SK-N-SH (cell line): Measurements from ENCODE around the gene LIN37. TPM values are rescaled to one million over a fixed set of nuclear protein-coding genes. Genes with fewer than 3 reads are reported as not detected.

ENCODE experiments used
- CTCF ChIA-PET: fragments of 300-600, 350-600 bp; formaldehyde crosslinking; extraction: SDS; loops from one replicate; lab custom pipeline; 2021; lab: Yijun Ruan, JAX
- POLR2A ChIA-PET: fragments of 350-600 bp; sonication (Branson Sonifier 250); formaldehyde crosslinking; extraction: SDS; loops from one replicate; lab custom pipeline; 2020; ENCODE audit warnings: antibody characterized with exemption, inconsistent platforms; lab: Yijun Ruan, JAX
- DNase-seq: peaks from one replicate; pipeline ENCODE4 v3.0.0; 2012
- H2AFZ ChIP-seq: fragments of 200-600 bp; sonication (generic); 2 replicates; pipeline ENCODE4 v1.8.1; 2016; ENCODE audit warnings: antibody characterized with exemption, mild to moderate bottlenecking, low read depth
- H3F3A ChIP-seq: fragments of 200-600 bp; sonication (generic); replicated peaks from 2 replicates; pipeline ENCODE3; 2016; ENCODE audit warnings: antibody characterized with exemption, mild to moderate bottlenecking; ENCODE audit not compliant: insufficient read depth
- H3K27ac ChIP-seq, 2 experiments: fragments of 200-500 bp in 1 of 2; fragments of 200-600 bp in 1 of 2; sonication (Bioruptor generic) in 1 of 2; sonication (generic), shearing (Covaris generic) in 1 of 2; 2 replicates each; pipeline versions ENCODE4 v1.5.1 to v1.6.1; 2014 to 2016; ENCODE audit warnings: low read depth in 2 of 2, inconsistent platforms in 1 of 2, low read length in 1 of 2, mild to moderate bottlenecking in 1 of 2, mixed read lengths in 1 of 2
- H3K27me3 ChIP-seq: fragments of 200-600 bp; sonication (generic), shearing (Covaris generic); 2 replicates; pipeline ENCODE4 v1.6.1; 2016; ENCODE audit warnings: mixed run types; ENCODE audit not compliant: insufficient read depth
- H3K36me3 ChIP-seq, 2 experiments: fragments of 200-500 bp in 1 of 2; fragments of 200-600 bp in 1 of 2; sonication (Bioruptor generic) in 1 of 2; sonication (generic) in 1 of 2; replicated peaks in 1 of 2; 2 replicates each; pipeline versions ENCODE3 to v1.5.1; 2014 to 2016; ENCODE audit warnings: low read length in 1 of 2, mild to moderate bottlenecking in 1 of 2; ENCODE audit not compliant: insufficient read depth in 2 of 2, control insufficient read depth in 1 of 2
- H3K4me1 ChIP-seq, 2 experiments: fragments of 200-500 bp in 1 of 2; fragments of 200-600 bp in 1 of 2; sonication (Bioruptor generic) in 1 of 2; sonication (generic), shearing (Covaris generic) in 1 of 2; 2 replicates each; pipeline versions ENCODE4 v1.5.1 to v1.6.1; 2014 to 2016; ENCODE audit warnings: low read depth in 1 of 2, low read length in 1 of 2, mixed run types in 1 of 2; ENCODE audit not compliant: insufficient read depth in 2 of 2, control insufficient read depth in 1 of 2
- H3K4me2 ChIP-seq: fragments of 200-600 bp; sonication (generic), shearing (Covaris generic); 2 replicates; pipeline ENCODE4 v1.6.1; 2017; ENCODE audit warnings: mixed run types
- H3K4me3 ChIP-seq, 2 experiments: fragments of 200-500 bp in 1 of 2; fragments of 200-600 bp in 1 of 2; sonication (Bioruptor generic) in 1 of 2; sonication (generic), shearing (Covaris generic) in 1 of 2; 2 replicates each; pipeline versions ENCODE4 v1.5.1 to v1.8.1; 2014 to 2016; ENCODE audit warnings: low read depth in 2 of 2, inconsistent platforms in 1 of 2, low read length in 1 of 2, mild to moderate bottlenecking in 1 of 2, mixed read lengths in 1 of 2, moderate library complexity in 1 of 2
- H3K79me2 ChIP-seq: fragments of 200-600 bp; sonication (generic); 2 replicates; pipeline ENCODE4 v1.8.1; 2017; ENCODE audit warnings: mild to moderate bottlenecking; ENCODE audit not compliant: insufficient read depth
- H3K9ac ChIP-seq: fragments of 200-600 bp; sonication (generic); 2 replicates; pipeline ENCODE4 v1.6.1; 2017; ENCODE audit warnings: mixed run types
- H3K9me2 ChIP-seq: fragments of 200-600 bp; sonication (generic); 2 replicates; pipeline ENCODE4 v1.6.1; 2017; ENCODE audit warnings: mixed run types
- H3K9me3 ChIP-seq: fragments of 200-600 bp; sonication (generic); 2 replicates; pipeline ENCODE4 v1.6.1; 2017; ENCODE audit warnings: mixed run types, mild to moderate bottlenecking, moderate library complexity
- H4K20me1 ChIP-seq: fragments of 200-600 bp; sonication (generic); 2 replicates; pipeline ENCODE4 v1.6.1; 2017; ENCODE audit warnings: mild to moderate bottlenecking, mixed run types; ENCODE audit not compliant: insufficient read depth
- EP300 ChIP-seq, 2 experiments: IDR thresholded peaks; 2 replicates each; pipeline versions ENCODE4 v1.4.0 to v1.6.1; 2012; ENCODE audit warnings: borderline replicate concordance in 1 of 2, low read depth in 1 of 2, low read length in 1 of 2
- GABPA ChIP-seq: IDR thresholded peaks from 2 replicates; pipeline ENCODE4 v1.4.0; 2012; ENCODE audit warnings: low read depth, mild to moderate bottlenecking
- JUND ChIP-seq: IDR thresholded peaks from 2 replicates; pipeline ENCODE4 v1.4.0; 2012
- MXI1 ChIP-seq: IDR thresholded peaks from 2 replicates; pipeline ENCODE4 v1.6.1; 2012; ENCODE audit warnings: mild to moderate bottlenecking, low read depth, low read length, improper control_type of control experiment
- NRF1 ChIP-seq: IDR thresholded peaks from 2 replicates; pipeline ENCODE4 v1.6.1; 2012; ENCODE audit warnings: low read depth, mild to moderate bottlenecking, low read length
- REST ChIP-seq: IDR thresholded peaks from 2 replicates; pipeline ENCODE4 v1.6.1; 2012; ENCODE audit warnings: mild to moderate bottlenecking, low read depth, low read length, moderate library complexity
- RFX5 ChIP-seq: IDR thresholded peaks from 2 replicates; pipeline ENCODE4 v1.6.1; 2012; ENCODE audit warnings: mild to moderate bottlenecking, improper control_type of control experiment, low read length
- RXRA ChIP-seq: IDR thresholded peaks from 2 replicates; pipeline ENCODE4 v1.4.0; 2012; ENCODE audit warnings: low read depth, mild to moderate bottlenecking, borderline replicate concordance
- TAF1 ChIP-seq: IDR thresholded peaks from 2 replicates; pipeline ENCODE4 v1.6.1; 2012; ENCODE audit warnings: low read depth, mild to moderate bottlenecking, low read length, moderate library complexity, borderline replicate concordance
- USF2 ChIP-seq: fragments of 150-350 bp; IDR thresholded peaks from 2 replicates; pipeline ENCODE4 v1.6.1; 2017; ENCODE audit warnings: antibody characterized with exemption, low read length, low read depth, borderline replicate concordance
- WGBS: methylation state at CpG from one replicate; pipeline ENCODE4 v1.1.6; 2017; ENCODE audit warnings: low lambda C conversion rate; 5-methylcytosine and 5-hydroxymethylcytosine counted together
- polyA plus RNA-seq, 3 experiments: library from polyadenylated mRNA; depleted of rRNA; stranded (reverse); fragments of >200 nt; gene quantifications; 2 replicates each; pipeline ENCODE4 v1.2.3, GENCODE V29; 2012
- TF ChIP-seq, protein P1 (sequence below): IDR thresholded peaks from 2 replicates; pipeline ENCODE4 v1.4.0; 2012; ENCODE audit warnings: low read depth, borderline replicate concordance
- TF ChIP-seq, protein P2 (sequence below): fragments of 200-600 bp; sonication (generic); IDR thresholded peaks from 2 replicates; pipeline ENCODE4 v1.6.1; 2017; ENCODE audit warnings: antibody characterized with exemption, mild to moderate bottlenecking, moderate library complexity

Gene LIN37
- polyA plus RNA-seq, 1 of the 3 experiments (the other 2 are of a cell fraction) = 21.1 TPM

DNA sequence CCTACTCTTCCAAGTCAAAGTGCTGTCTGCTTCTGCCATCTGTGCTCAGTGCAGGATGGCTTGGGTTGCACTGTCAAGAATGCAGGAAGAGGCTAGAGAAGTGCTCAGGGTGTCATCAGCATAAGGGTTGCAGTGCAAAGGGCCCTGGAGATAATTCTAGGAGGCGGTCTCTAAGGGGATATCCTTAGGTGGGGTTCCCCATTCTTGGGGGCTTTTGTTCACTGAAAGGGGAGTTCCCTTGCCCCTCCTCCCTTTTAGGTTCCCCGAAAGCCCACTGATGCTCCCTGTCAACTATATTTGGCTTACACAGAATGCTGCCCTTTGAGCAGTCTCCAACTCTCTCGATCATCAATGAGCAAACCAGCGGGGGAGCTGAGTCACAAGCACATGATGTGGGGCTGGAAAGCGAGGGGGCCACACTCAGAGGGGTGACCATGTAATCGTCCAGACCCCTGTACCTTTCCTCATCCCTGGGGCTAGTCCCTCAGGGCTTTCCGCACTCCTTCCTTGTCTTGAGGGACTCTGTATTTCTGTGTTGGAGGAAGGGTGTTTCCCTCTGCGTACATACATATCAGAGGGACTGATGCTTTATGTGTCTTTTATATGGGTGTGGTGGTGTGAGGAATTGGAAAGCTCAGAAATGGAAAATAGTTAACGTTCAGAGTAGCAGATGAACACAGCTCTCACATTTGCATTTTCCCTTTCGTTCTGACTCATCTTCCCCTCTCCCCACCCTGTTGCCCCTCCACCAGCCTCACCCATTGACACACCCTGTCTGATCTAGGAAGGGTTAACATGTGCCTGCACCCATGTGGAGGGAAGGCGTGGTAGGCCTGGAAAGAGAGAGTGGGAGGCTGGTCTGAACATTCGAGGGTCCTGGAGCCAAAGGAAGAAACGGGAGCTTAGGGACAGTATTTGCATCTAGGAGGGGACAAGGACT lies 37.3 kb upstream of the LIN37 start:
- Histone ChIP-seq H3K4me3 (no peak overlapping the region), H3K79me2 (no peaks in the 10 kb centered on the region), H3K27ac (no peak overlapping the region), H3K4me2 (no peak overlapping the region), H3K4me1 (peaks cover 3 to 7% of the 10 kb centered on the region in 2 experiments; a peak in 2 of 4 replicates), H3K27me3 (no peaks in the 10 kb centered on the region), H3F3A (no peaks in the 10 kb centered on the region), H3K9me2 (no peaks in the 10 kb centered on the region), H2AFZ (no peak overlapping the region), H4K20me1 (no peaks in the 10 kb centered on the region), H3K9ac (no peak overlapping the region), H3K9me3 (no peaks in the 10 kb centered on the region), H3K36me3 (no peaks in the 10 kb centered on the region)
- TF ChIP-seq RXRA (no peak), RFX5 (no peak), GABPA (no peak), JUND (no peak), MXI1 (no peak), EP300 (IDR thresholded peaks at IDR 0.05; ENCODE audit: borderline replicate concordance in 1 of 2, low read depth in 1 of 2, low read length in 1 of 2) (no peak)
- 37% methylated on average over 13 of the region's 13 CpGs for WGBS
- no peak for DNase-seq
- ChIA-PET POLR2A (interaction anchor here (0.7 kb wide), 1 partner anchor 65 kb away, joined by 4 read pairs; no protein-coding TSS in a partner anchor), CTCF (interaction anchor here (1.2 to 2.1 kb wide), 5 partner anchors 8 to 162 kb away, joined by 3 to 7 read pairs (median 5); no protein-coding TSS in a partner anchor)

- Histone ChIP-seq H3K27ac (no peak overlapping the region), H3K4me1 (peaks cover 5 to 13% of the 10 kb centered on the region in 2 experiments; a peak in 2 of 4 replicates), H3K9ac (no peak overlapping the region), H3K79me2 (no peaks in the 10 kb centered on the region), H3K4me3 (no peak overlapping the region), H3K27me3 (no peaks in the 10 kb centered on the region), H3K9me3 (no peaks in the 10 kb centered on the region), H2AFZ (no peak overlapping the region), H3K4me2 (no peak overlapping the region), H3F3A (peaks cover 6% of the 10 kb centered on the region), H3K9me2 (no peaks in the 10 kb centered on the region), H3K36me3 (no peaks in the 10 kb centered on the region), H4K20me1 (no peaks in the 10 kb centered on the region)
- ChIA-PET POLR2A (interaction anchor here (2.0 kb wide), 1 partner anchor 10 kb away, joined by 7 read pairs; no protein-coding TSS in a partner anchor), CTCF (interaction anchor here (1.7 to 2.6 kb wide), 4 partner anchors 10 to 164 kb away, joined by 5 to 7 read pairs (median 7); no protein-coding TSS in a partner anchor)
- 75% methylated on average over 11 of the region's 11 CpGs for WGBS
- TF ChIP-seq, protein P1, sequence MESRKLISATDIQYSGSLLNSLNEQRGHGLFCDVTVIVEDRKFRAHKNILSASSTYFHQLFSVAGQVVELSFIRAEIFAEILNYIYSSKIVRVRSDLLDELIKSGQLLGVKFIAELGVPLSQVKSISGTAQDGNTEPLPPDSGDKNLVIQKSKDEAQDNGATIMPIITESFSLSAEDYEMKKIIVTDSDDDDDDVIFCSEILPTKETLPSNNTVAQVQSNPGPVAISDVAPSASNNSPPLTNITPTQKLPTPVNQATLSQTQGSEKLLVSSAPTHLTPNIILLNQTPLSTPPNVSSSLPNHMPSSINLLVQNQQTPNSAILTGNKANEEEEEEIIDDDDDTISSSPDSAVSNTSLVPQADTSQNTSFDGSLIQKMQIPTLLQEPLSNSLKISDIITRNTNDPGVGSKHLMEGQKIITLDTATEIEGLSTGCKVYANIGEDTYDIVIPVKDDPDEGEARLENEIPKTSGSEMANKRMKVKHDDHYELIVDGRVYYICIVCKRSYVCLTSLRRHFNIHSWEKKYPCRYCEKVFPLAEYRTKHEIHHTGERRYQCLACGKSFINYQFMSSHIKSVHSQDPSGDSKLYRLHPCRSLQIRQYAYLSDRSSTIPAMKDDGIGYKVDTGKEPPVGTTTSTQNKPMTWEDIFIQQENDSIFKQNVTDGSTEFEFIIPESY = no peak
- TF ChIP-seq REST = no peak
- TF ChIP-seq USF2 = no peak
- no peak for TF ChIP-seq TAF1
- TF ChIP-seq NRF1 = no peak
- TF ChIP-seq, protein P2, sequence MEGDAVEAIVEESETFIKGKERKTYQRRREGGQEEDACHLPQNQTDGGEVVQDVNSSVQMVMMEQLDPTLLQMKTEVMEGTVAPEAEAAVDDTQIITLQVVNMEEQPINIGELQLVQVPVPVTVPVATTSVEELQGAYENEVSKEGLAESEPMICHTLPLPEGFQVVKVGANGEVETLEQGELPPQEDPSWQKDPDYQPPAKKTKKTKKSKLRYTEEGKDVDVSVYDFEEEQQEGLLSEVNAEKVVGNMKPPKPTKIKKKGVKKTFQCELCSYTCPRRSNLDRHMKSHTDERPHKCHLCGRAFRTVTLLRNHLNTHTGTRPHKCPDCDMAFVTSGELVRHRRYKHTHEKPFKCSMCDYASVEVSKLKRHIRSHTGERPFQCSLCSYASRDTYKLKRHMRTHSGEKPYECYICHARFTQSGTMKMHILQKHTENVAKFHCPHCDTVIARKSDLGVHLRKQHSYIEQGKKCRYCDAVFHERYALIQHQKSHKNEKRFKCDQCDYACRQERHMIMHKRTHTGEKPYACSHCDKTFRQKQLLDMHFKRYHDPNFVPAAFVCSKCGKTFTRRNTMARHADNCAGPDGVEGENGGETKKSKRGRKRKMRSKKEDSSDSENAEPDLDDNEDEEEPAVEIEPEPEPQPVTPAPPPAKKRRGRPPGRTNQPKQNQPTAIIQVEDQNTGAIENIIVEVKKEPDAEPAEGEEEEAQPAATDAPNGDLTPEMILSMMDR = no peak
- no peak for DNase-seq
These were observed 35.5 kb upstream of the LIN37 start for GRCh38 chr19:35712567-35713505.
